Trophoblast cell (in vitro differentiated cells and primary cell): ENCODE measurements around the gene MTURN.

ENCODE experiments used
- DNase-seq, 2 donors: peaks; one replicate each; pipeline ENCODE4 v3.0.0-alpha.2; 2016
- H2AFZ ChIP-seq: 2 replicates; pipeline ENCODE4 v1.6.1; 2013; ENCODE audit warnings: low read length, moderate library complexity, mild to moderate bottlenecking; ENCODE audit not compliant: insufficient read depth, poor library complexity
- H2AK5ac ChIP-seq: 2 replicates; pipeline ENCODE4 v1.6.1; 2013; ENCODE audit warnings: mild to moderate bottlenecking, low read length
- H2BK120ac ChIP-seq: 2 replicates; pipeline ENCODE4 v1.6.1; 2013; ENCODE audit warnings: low read length, mild to moderate bottlenecking, moderate library complexity; ENCODE audit not compliant: insufficient read depth, poor library complexity
- H2BK12ac ChIP-seq: 2 replicates; pipeline ENCODE4 v1.6.1; 2013; ENCODE audit warnings: mild to moderate bottlenecking, low read length, moderate library complexity
- H2BK5ac ChIP-seq: 2 replicates; pipeline ENCODE4 v1.6.1; 2013; ENCODE audit warnings: low read length, low read depth, moderate library complexity, mild to moderate bottlenecking; ENCODE audit not compliant: poor library complexity
- H3K14ac ChIP-seq: 2 replicates; pipeline ENCODE4 v1.6.1; 2013; ENCODE audit warnings: mild to moderate bottlenecking, low read length
- H3K18ac ChIP-seq: 2 replicates; pipeline ENCODE4 v1.6.1; 2013; ENCODE audit warnings: mild to moderate bottlenecking, low read length
- H3K23ac ChIP-seq: 2 replicates; pipeline ENCODE4 v1.6.1; 2013; ENCODE audit warnings: low read length
- H3K27ac ChIP-seq: 2 replicates; pipeline ENCODE4 v1.5.1; 2013; ENCODE audit warnings: low read depth, mild to moderate bottlenecking, inconsistent platforms, low read length, moderate library complexity
- H3K27me3 ChIP-seq: 2 replicates; pipeline ENCODE4 v1.6.1; 2013; ENCODE audit warnings: inconsistent platforms, mild to moderate bottlenecking, low read length, moderate library complexity; ENCODE audit not compliant: insufficient read depth
- H3K36me3 ChIP-seq, 2 experiments: 1 replicate in 1 of 2; 2 replicates in 1 of 2; pipeline ENCODE4 v1.6.1; 2013; ENCODE audit warnings: low read length in 2 of 2, mild to moderate bottlenecking in 2 of 2, moderate library complexity in 1 of 2; ENCODE audit not compliant: insufficient read depth in 2 of 2, control insufficient read depth in 1 of 2
- H3K4ac ChIP-seq: 2 replicates; pipeline ENCODE4 v1.6.1; 2013; ENCODE audit warnings: low read depth, mild to moderate bottlenecking, low read length, moderate library complexity
- H3K4me1 ChIP-seq, 2 experiments: 1 replicate in 1 of 2; 2 replicates in 1 of 2; pipeline ENCODE4 v1.6.1; 2013; ENCODE audit warnings: low read length in 2 of 2, mild to moderate bottlenecking in 2 of 2, moderate library complexity in 1 of 2; ENCODE audit not compliant: insufficient read depth in 2 of 2, control insufficient read depth in 1 of 2
- H3K4me2 ChIP-seq: 2 replicates; pipeline ENCODE4 v1.6.1; 2013; ENCODE audit warnings: inconsistent platforms, mild to moderate bottlenecking, low read length, moderate library complexity
- H3K4me3 ChIP-seq: 2 replicates; pipeline ENCODE4 v1.5.1; 2013; ENCODE audit warnings: mild to moderate bottlenecking, low read depth, low read length, inconsistent platforms
- H3K79me1 ChIP-seq: one replicate; pipeline ENCODE4 v1.6.1; 2013; ENCODE audit warnings: low read length
- H3K79me2 ChIP-seq: 2 replicates; pipeline ENCODE4 v1.6.1; 2013; ENCODE audit warnings: low read length, mild to moderate bottlenecking; ENCODE audit not compliant: control insufficient read depth, insufficient read depth, poor library complexity
- H3K9ac ChIP-seq: 2 replicates; pipeline ENCODE4 v1.6.1; 2013; ENCODE audit warnings: mild to moderate bottlenecking, low read length
- H3K9me3 ChIP-seq: 2 replicates; pipeline ENCODE4 v1.6.1; 2013; ENCODE audit warnings: low read depth, mild to moderate bottlenecking, control low read depth, inconsistent platforms, low read length; ENCODE audit not compliant: insufficient read depth
- H4K12ac ChIP-seq: 2 replicates; pipeline ENCODE4 v1.6.1; 2013; ENCODE audit warnings: low read depth, mild to moderate bottlenecking, low read length, moderate library complexity
- H4K8ac ChIP-seq: 2 replicates; pipeline ENCODE4 v1.6.1; 2013; ENCODE audit warnings: low read depth, mild to moderate bottlenecking, low read length, moderate library complexity
- H4K91ac ChIP-seq: one replicate; pipeline ENCODE4 v1.6.1; 2013; ENCODE audit warnings: low read depth, mild to moderate bottlenecking, low read length, moderate library complexity
- WGBS: extraction: QIAGEN DNeasy Blood & Tissue Kit; methylation state at CpG from one replicate; pipeline ENCODE4 v1.1.7; 2013; ENCODE audit warnings: missing lambda C conversion rate; ENCODE audit not compliant: insufficient read length, insufficient coverage; ENCODE audit errors: extremely low coverage; 5-methylcytosine and 5-hydroxymethylcytosine counted together

Gene MTURN

GRCh38 chr7:30191809-30192208, 57.0 kb downstream of the MTURN start:
- H2AFZ ChIP-seq = no peak overlapping the region
- no peaks in the 10 kb centered on the region for H3K4me1 ChIP-seq
- H3K4ac ChIP-seq = no peak overlapping the region
- H3K36me3 ChIP-seq = no peaks in the 10 kb centered on the region
- H2BK5ac ChIP-seq = no peak overlapping the region
- no peak overlapping the region for H4K12ac ChIP-seq
- no peaks in the 10 kb centered on the region for H3K79me1 ChIP-seq
- H3K27ac ChIP-seq = no peak overlapping the region
- no peak overlapping the region for H3K4me3 ChIP-seq
- H3K27me3 ChIP-seq = no peaks in the 10 kb centered on the region
- no peak overlapping the region for H2AK5ac ChIP-seq
- no peak for DNase-seq
- no peak overlapping the region for H3K14ac ChIP-seq
- no peak overlapping the region for H4K91ac ChIP-seq
- no peak overlapping the region for H4K8ac ChIP-seq
- no peak overlapping the region for H2BK120ac ChIP-seq
- no peaks in the 10 kb centered on the region for H3K79me2 ChIP-seq
- H3K18ac ChIP-seq = no peak overlapping the region
- H3K4me2 ChIP-seq = no peak overlapping the region
- no peak overlapping the region for H2BK12ac ChIP-seq
- peaks cover 20% of the 10 kb centered on the region for H3K9me3 ChIP-seq
- no peak overlapping the region for H3K23ac ChIP-seq
- no peak overlapping the region for H3K9ac ChIP-seq
- WGBS = no CpG with 5 or more reads among the region's 4 CpGs

DNA sequence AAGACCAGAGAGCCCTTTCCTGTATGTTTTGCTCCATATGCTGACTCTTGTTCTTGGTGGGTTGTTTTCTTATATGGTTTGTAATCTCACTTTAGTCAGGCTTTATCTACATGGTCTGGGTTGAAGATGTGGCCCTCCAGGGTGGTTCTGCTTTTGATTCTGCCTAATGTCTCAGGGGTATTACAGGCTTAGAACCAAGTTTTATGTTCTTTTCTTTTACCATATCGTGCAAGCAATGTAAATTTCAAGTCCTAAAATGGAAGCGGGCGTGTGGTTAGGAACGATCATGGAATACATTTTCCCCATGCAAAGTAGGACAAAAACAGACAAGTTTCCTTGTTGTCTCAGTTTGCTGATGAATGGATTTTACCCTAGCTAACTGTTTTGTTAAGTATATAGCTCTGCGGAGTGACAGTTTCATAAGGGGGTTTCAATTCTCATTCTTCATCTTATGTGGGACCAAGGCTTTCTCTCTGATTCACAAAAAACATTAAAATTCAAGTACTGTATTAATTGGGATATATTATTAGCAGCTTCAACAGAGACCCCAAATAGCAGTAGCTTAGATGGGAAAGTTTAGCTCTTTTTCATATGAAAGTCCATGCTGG, 58.7 kb downstream of the MTURN start:
- Histone ChIP-seq H2AFZ (no peak overlapping the region), H3K79me2 (no peaks in the 10 kb centered on the region), H3K4ac (no peak overlapping the region), H4K12ac (no peak overlapping the region), H4K91ac (no peak overlapping the region), H3K9me3 (peaks cover 17% of the 10 kb centered on the region), H2BK12ac (no peak overlapping the region), H3K27me3 (no peaks in the 10 kb centered on the region), H3K4me1 (no peaks in the 10 kb centered on the region), H2AK5ac (no peak overlapping the region), H3K79me1 (no peaks in the 10 kb centered on the region), H3K4me2 (no peak overlapping the region), H3K23ac (no peak overlapping the region), H3K4me3 (no peak overlapping the region), H2BK5ac (no peak overlapping the region), H3K14ac (no peak overlapping the region), H3K9ac (no peak overlapping the region), H3K27ac (no peak overlapping the region), H2BK120ac (no peak overlapping the region), H3K36me3 (no peaks in the 10 kb centered on the region), H3K18ac (no peak overlapping the region), H4K8ac (no peak overlapping the region)
- DNase-seq = no peak
- WGBS = no CpG with 5 or more reads among the region's 5 CpGs

DNA sequence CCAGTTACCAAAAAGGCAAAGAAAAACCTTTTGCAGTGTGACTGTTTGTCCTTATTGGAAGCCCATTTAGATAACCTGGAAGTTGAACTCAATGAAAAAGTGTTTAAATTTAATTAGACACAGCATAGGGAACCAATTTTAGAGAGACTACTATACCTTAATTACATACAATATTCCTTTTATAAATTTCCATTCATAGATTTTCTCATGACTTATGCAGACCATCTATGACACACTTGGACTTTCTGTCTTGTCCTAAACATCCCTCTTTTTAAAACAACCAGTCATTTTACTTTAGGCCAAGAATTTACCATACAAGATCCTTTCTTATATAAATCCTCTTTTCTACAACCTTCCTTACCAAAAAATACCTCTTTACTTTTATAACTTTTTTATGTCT, 61.6 kb downstream of the MTURN start:
- no peaks in the 10 kb centered on the region for H3K4me1 ChIP-seq
- H2BK12ac ChIP-seq = no peak overlapping the region
- H3K79me2 ChIP-seq = no peaks in the 10 kb centered on the region

DNA sequence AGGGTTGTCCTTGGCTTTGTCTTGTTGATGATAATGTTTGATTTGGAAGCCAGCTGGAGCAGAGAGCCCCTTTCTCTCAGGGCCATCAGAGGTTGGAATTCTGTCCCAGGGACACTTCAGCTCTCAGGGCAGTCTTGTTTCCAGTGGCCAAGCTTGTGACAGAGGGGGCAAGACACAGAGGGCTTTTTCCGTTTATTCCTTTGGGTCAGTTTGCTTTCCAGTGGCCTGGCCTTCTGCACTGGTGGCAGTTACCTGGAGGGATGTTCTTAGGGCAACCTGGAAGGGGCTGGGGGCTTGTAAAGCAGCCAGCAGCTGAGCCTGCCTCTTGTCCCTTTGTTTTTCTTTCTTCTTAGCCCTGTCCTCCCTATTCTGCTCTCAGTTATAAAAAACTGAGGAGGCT, 62.7 kb downstream of the MTURN start:
- Histone ChIP-seq H3K14ac (no peak overlapping the region), H3K79me2 (no peaks in the 10 kb centered on the region), H2AK5ac (no peak overlapping the region), H3K9me3 (peaks cover 16% of the 10 kb centered on the region), H3K79me1 (no peaks in the 10 kb centered on the region), H4K91ac (no peak overlapping the region), H4K12ac (no peak overlapping the region), H3K27me3 (no peaks in the 10 kb centered on the region), H3K4me3 (no peak overlapping the region), H2BK5ac (no peak overlapping the region), H3K4me1 (no peaks in the 10 kb centered on the region), H2BK120ac (no peak overlapping the region), H3K9ac (no peak overlapping the region), H3K18ac (no peak overlapping the region), H4K8ac (no peak overlapping the region), H3K27ac (no peak overlapping the region), H2AFZ (no peak overlapping the region), H2BK12ac (no peak overlapping the region), H3K4ac (no peak overlapping the region), H3K23ac (no peak overlapping the region), H3K4me2 (no peak overlapping the region), H3K36me3 (no peaks in the 10 kb centered on the region)
- DNase-seq = no peak
- WGBS = no CpG with 5 or more reads among the region's 1 CpG

More for the DNA sequence above, 61.6 kb downstream of the MTURN start:
- H3K27me3 ChIP-seq = no peaks in the 10 kb centered on the region
- H3K4me2 ChIP-seq = no peak overlapping the region
- no peaks in the 10 kb centered on the region for H3K79me1 ChIP-seq
- DNase-seq = no peak
- no peak overlapping the region for H3K4ac ChIP-seq
- no peak overlapping the region for H3K23ac ChIP-seq
- no peak overlapping the region for H3K27ac ChIP-seq
- H2AFZ ChIP-seq = no peak overlapping the region
- H3K4me3 ChIP-seq = no peak overlapping the region
- no peak overlapping the region for H4K12ac ChIP-seq
- H2BK5ac ChIP-seq = no peak overlapping the region
- H3K9me3 ChIP-seq = peaks cover 16% of the 10 kb centered on the region
- no peak overlapping the region for H4K8ac ChIP-seq
- H3K18ac ChIP-seq = no peak overlapping the region
- H3K9ac ChIP-seq = no peak overlapping the region
- no peaks in the 10 kb centered on the region for H3K36me3 ChIP-seq
- H4K91ac ChIP-seq = no peak overlapping the region
- no peak overlapping the region for H2AK5ac ChIP-seq
- H3K14ac ChIP-seq = no peak overlapping the region
- no peak overlapping the region for H2BK120ac ChIP-seq
